ENCODE data around the gene ACSF3. TPM values are rescaled to one million over a fixed set of nuclear protein-coding genes. Genes with fewer than 3 reads are reported as not detected.

The ACSF3 gene
- total and polyA plus RNA-seq, 2 experiments from 2014 or later, result 27.6 to 32.2 TPM

- DNase-seq (ENCODE audit: low read depth in 1 of 2, low spot score in 1 of 2), result no peak
- no peak overlapping the region for H3K4me3 ChIP-seq
- no peaks in the 10 kb centered on the region for H3K4me1 ChIP-seq (ENCODE audit: low read depth)
- no peak for TF ChIP-seq CTCF (IDR thresholded peaks at IDR 0.05; ENCODE audit: low read depth, low read length)
- H3K27me3 ChIP-seq, result no peaks in the 10 kb centered on the region
- no peak overlapping the region for H3K27ac ChIP-seq
- no peaks in the 10 kb centered on the region for H3K36me3 ChIP-seq
- H3K9me3 ChIP-seq (ENCODE audit: low read depth), result no peaks in the 10 kb centered on the region
Measured at GRCh38 chr16:89047331-89048089, 46.1 kb upstream of the ACSF3 start.

DNA sequence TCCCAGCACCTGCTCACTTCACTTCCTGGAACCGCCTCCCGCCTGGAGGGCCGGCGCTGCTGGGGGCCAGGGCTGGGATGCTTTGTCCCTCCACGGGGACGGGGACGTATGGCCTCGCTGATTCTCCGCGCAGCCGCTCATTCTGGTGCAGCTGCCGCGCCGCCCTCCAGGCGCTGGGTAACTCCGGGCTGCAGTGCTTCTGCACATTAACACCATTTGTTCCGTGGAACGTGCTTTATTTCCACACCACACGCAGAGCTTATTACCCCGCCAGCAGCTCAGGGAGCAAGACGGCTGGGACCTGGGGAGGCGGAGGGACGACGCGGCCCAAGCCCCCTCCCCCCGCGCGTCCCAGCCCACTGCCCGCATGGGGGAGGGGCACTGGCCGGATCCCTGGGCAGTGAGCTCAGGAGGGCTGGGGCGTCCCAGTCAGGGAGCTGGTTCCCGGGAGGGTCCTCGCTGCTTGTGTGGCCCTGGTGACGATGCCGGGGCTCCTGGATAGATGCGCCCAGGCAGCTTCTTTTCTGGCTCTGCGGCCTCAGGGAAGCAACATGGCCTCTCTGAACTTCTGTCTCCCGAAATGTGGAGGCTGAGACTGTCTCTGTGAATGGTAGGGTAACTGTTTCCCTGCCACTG lies 45.4 kb upstream of the ACSF3 start:
- DNase-seq (ENCODE audit: low read depth in 1 of 2, low spot score in 1 of 2), result no peak
- no peaks in the 10 kb centered on the region for H3K9me3 ChIP-seq (ENCODE audit: low read depth)
- H3K36me3 ChIP-seq, result no peaks in the 10 kb centered on the region
- no peak overlapping the region for H3K4me3 ChIP-seq
- TF ChIP-seq CTCF (IDR thresholded peaks at IDR 0.05; ENCODE audit: low read depth, low read length), result no peak
- H3K27me3 ChIP-seq, result no peaks in the 10 kb centered on the region
- no peak overlapping the region for H3K27ac ChIP-seq
- no peaks in the 10 kb centered on the region for H3K4me1 ChIP-seq (ENCODE audit: low read depth)

GRCh38 chr16:89048871-89049422 lies 44.7 kb upstream of the ACSF3 start:
- TF ChIP-seq CTCF (IDR thresholded peaks at IDR 0.05; ENCODE audit: low read depth, low read length), result no peak
- H3K27me3 ChIP-seq, result no peaks in the 10 kb centered on the region
- H3K36me3 ChIP-seq, result no peaks in the 10 kb centered on the region
- no peak overlapping the region for H3K4me3 ChIP-seq
- H3K27ac ChIP-seq, result no peak overlapping the region
- H3K9me3 ChIP-seq (ENCODE audit: low read depth), result no peaks in the 10 kb centered on the region
- no peaks in the 10 kb centered on the region for H3K4me1 ChIP-seq (ENCODE audit: low read depth)
- DNase-seq (ENCODE audit: low read depth in 1 of 2, low spot score in 1 of 2), result no peak

GRCh38 chr16:89049484-89050118 lies 44.1 kb upstream of the ACSF3 start:
- no peaks in the 10 kb centered on the region for H3K36me3 ChIP-seq
- no peak overlapping the region for H3K4me3 ChIP-seq
- DNase-seq (ENCODE audit: low read depth in 1 of 2, low spot score in 1 of 2), result peak in 1 of 2 donors; percentile 3
- no peaks in the 10 kb centered on the region for H3K27me3 ChIP-seq
- H3K9me3 ChIP-seq (ENCODE audit: low read depth), result no peaks in the 10 kb centered on the region
- no peaks in the 10 kb centered on the region for H3K4me1 ChIP-seq (ENCODE audit: low read depth)
- no peak for TF ChIP-seq CTCF (IDR thresholded peaks at IDR 0.05; ENCODE audit: low read depth, low read length)
- H3K27ac ChIP-seq, result no peak overlapping the region

- DNase-seq (ENCODE audit: low read depth in 1 of 2, low spot score in 1 of 2), result no peak
- no peak overlapping the region for H3K4me3 ChIP-seq
- no peak overlapping the region for H3K27ac ChIP-seq
- H3K4me1 ChIP-seq (ENCODE audit: low read depth), result no peaks in the 10 kb centered on the region
- TF ChIP-seq CTCF (IDR thresholded peaks at IDR 0.05; ENCODE audit: low read depth, low read length), result no peak
- H3K9me3 ChIP-seq (ENCODE audit: low read depth), result no peaks in the 10 kb centered on the region
- no peaks in the 10 kb centered on the region for H3K27me3 ChIP-seq
- no peaks in the 10 kb centered on the region for H3K36me3 ChIP-seq
Measured at GRCh38 chr16:89050119-89050867, 43.4 kb upstream of the ACSF3 start.
